GM12878 (cell line): Measurements from ENCODE around the gene FXYD7. TPM values are rescaled to one million over a fixed set of nuclear protein-coding genes. Genes with fewer than 3 reads are reported as not detected.

ENCODE experiments used
- ATAC-seq: fragments of 200-7000 bp; cut with Tn5 transposase; 3 replicates; pipeline ENCODE4 v1.9.1; 2020; ENCODE audit warnings: mild to moderate bottlenecking, moderate library complexity
- BruUV-seq: library from RNA; stranded (reverse); fragments of 400-500 nt; replicated peaks from 2 replicates; lab custom pipeline; 2021; lab: Mats Ljungman, UMichigan
- CTCF ChIA-PET: fragments of 300-600 bp; sonication (Branson Sonifier 250); formaldehyde crosslinking; extraction: SDS; loops from one replicate; lab custom pipeline; 2021; ENCODE audit warnings: inconsistent platforms; lab: Yijun Ruan, JAX
- POLR2A ChIA-PET: fragments of 350-600 bp; formaldehyde crosslinking; extraction: SDS; loops from one replicate; lab custom pipeline; 2021; ENCODE audit warnings: inconsistent platforms; lab: Charles Lee
- RAD21 ChIA-PET: fragments of 300-600 bp; sonication (Branson Sonifier 250); formaldehyde crosslinking; loops from one replicate; lab custom pipeline; 2023; ENCODE audit warnings: antibody characterized with exemption; ENCODE audit not compliant: unreplicated experiment; lab: Charles Lee
- SMC1A ChIA-PET: fragments of 300-600 bp; sonication (Branson Sonifier 250); formaldehyde crosslinking; loops from one replicate; lab custom pipeline; 2023; ENCODE audit not compliant: unreplicated experiment, uncharacterized antibody; lab: Charles Lee
- DNase-seq: peaks from one replicate; pipeline ENCODE4 v3.0.0-alpha.2; 2011; ENCODE audit warnings: low read depth, low spot score
- FAIRE-seq: peaks from 3 replicates; lab custom pipeline; 2011; peaks lifted over from hg19 to GRCh38; lab: Jason Lieb, UNC
- H2AFZ ChIP-seq: 2 replicates; pipeline ENCODE4 v1.6.0; 2011; ENCODE audit warnings: low read depth, low read length, control low read depth; ENCODE audit not compliant: control insufficient read depth
- H3K27ac ChIP-seq: 2 replicates; pipeline ENCODE4 v1.5.1; 2011; ENCODE audit warnings: control low read depth; ENCODE audit not compliant: control insufficient read depth, insufficient read depth
- H3K27me3 ChIP-seq, 2 experiments: replicated peaks in 1 of 2; 2 replicates each; pipeline versions ENCODE4 v1.6.0 to v1.6.1; 2011; ENCODE audit warnings: low read length in 1 of 2; ENCODE audit not compliant: control insufficient read depth in 2 of 2, insufficient read depth in 2 of 2
- H3K36me3 ChIP-seq, 2 experiments: 2 replicates each; pipeline ENCODE4 v1.5.1; 2011; ENCODE audit warnings: low read length in 1 of 2; ENCODE audit not compliant: control insufficient read depth in 2 of 2, insufficient read depth in 2 of 2
- H3K4me1 ChIP-seq: 2 replicates; pipeline ENCODE4 v1.6.1; 2011; ENCODE audit warnings: mild to moderate bottlenecking, low read length, moderate library complexity, mixed read lengths; ENCODE audit not compliant: control insufficient read depth, insufficient read depth
- H3K4me2 ChIP-seq: 2 replicates; pipeline ENCODE4 v1.6.0; 2011; ENCODE audit warnings: control low read depth; ENCODE audit not compliant: control insufficient read depth, insufficient read depth
- H3K4me3 ChIP-seq: fragments of 200-600 bp; sonication (generic); 2 replicates; pipeline ENCODE4 v1.5.1; 2016
- H3K79me2 ChIP-seq: 2 replicates; pipeline ENCODE4 v1.6.0; 2011; ENCODE audit warnings: low read length; ENCODE audit not compliant: control insufficient read depth, insufficient read depth
- H3K9ac ChIP-seq: 2 replicates; pipeline ENCODE4 v1.8.0; 2011; ENCODE audit warnings: low read length, control low read depth, mixed read lengths; ENCODE audit not compliant: control insufficient read depth, insufficient read depth
- H3K9me3 ChIP-seq: replicated peaks from 3 replicates; pipeline ENCODE4 v1.5.1; 2011; ENCODE audit warnings: mild to moderate bottlenecking, low read length; ENCODE audit not compliant: control insufficient read depth, insufficient read depth
- H4K20me1 ChIP-seq: 2 replicates; pipeline ENCODE4 v1.6.0; 2011; ENCODE audit not compliant: control insufficient read depth, insufficient read depth
- BCL11A ChIP-seq: IDR thresholded peaks from 2 replicates; pipeline ENCODE4 v1.6.1; 2011; ENCODE audit warnings: low read depth, low read length
- DPF2 ChIP-seq: fragments of 450-650 bp; IDR thresholded peaks from 2 replicates; pipeline ENCODE4 v1.6.1; 2017; ENCODE audit warnings: mild to moderate bottlenecking
- JUND ChIP-seq: IDR thresholded peaks from 2 replicates; pipeline ENCODE4 v1.6.1; 2012; ENCODE audit warnings: low read depth, mild to moderate bottlenecking, low read length, improper control_type of control experiment, moderate library complexity
- KAT2A ChIP-seq: conservative IDR thresholded peaks from 2 replicates; pipeline ENCODE4 v1.6.1; 2011; ENCODE audit warnings: low read depth, low read length; ENCODE audit not compliant: control insufficient read depth
- MEF2B ChIP-seq: fragments of 450-650 bp; IDR thresholded peaks from 2 replicates; pipeline ENCODE4 v1.6.1; 2018; ENCODE audit warnings: mild to moderate bottlenecking, moderate library complexity; ENCODE audit not compliant: partially characterized antibody, poor library complexity, severe bottlenecking
- NR2C1 ChIP-seq: fragments of 450-650 bp; IDR thresholded peaks from 2 replicates; pipeline ENCODE4 v1.6.1; 2017; ENCODE audit warnings: antibody characterized with exemption, mild to moderate bottlenecking, moderate library complexity
- NR2F1 ChIP-seq: fragments of 450-650 bp; conservative IDR thresholded peaks from 2 replicates; pipeline ENCODE4 v1.6.1; 2017; ENCODE audit warnings: mild to moderate bottlenecking
- NRF1 ChIP-seq: conservative IDR thresholded peaks from 2 replicates; pipeline ENCODE4 v1.6.1; 2011; ENCODE audit warnings: mild to moderate bottlenecking, low read depth, low read length, improper control_type of control experiment
- SIX5 ChIP-seq: IDR thresholded peaks from 2 replicates; pipeline ENCODE4 v1.6.1; 2011; ENCODE audit warnings: mild to moderate bottlenecking, low read depth, low read length, moderate library complexity; ENCODE audit not compliant: severe bottlenecking
- SMAD1 ChIP-seq: fragments of 450-650 bp; IDR thresholded peaks from 2 replicates; pipeline ENCODE4 v1.6.1; 2018; ENCODE audit warnings: mild to moderate bottlenecking, low read depth; ENCODE audit not compliant: partially characterized antibody
- SRF ChIP-seq, 2 experiments: IDR thresholded peaks; 2 replicates each; pipeline ENCODE4 v1.6.1; 2011; ENCODE audit warnings: low read depth in 2 of 2, low read length in 2 of 2, mild to moderate bottlenecking in 1 of 2, moderate library complexity in 1 of 2
- TBL1XR1 ChIP-seq: IDR thresholded peaks from 2 replicates; pipeline ENCODE4 v1.6.1; 2012; ENCODE audit warnings: low read depth, low read length, improper control_type of control experiment
- YY1 ChIP-seq: IDR thresholded peaks from 2 replicates; pipeline ENCODE4 v1.6.1; 2011; ENCODE audit warnings: low read depth, mild to moderate bottlenecking, low read length
- ZNF217 ChIP-seq: fragments of 450-650 bp; IDR thresholded peaks from 2 replicates; pipeline ENCODE4 v1.6.1; 2017; ENCODE audit warnings: antibody characterized with exemption, mild to moderate bottlenecking
- WGBS: methylation state at CpG from one replicate; pipeline ENCODE4 v1.1.6; 2016; ENCODE audit warnings: low lambda C conversion rate; ENCODE audit not compliant: insufficient replicate concordance, insufficient coverage; ENCODE audit errors: missing lambda C conversion rate; 5-methylcytosine and 5-hydroxymethylcytosine counted together
- in situ Hi-C: fragments of 300-500 bp; cut with MboI; formaldehyde crosslinking; loops from 9 replicates; pipeline ENCODE4 v1.14.3; 2018; ENCODE audit warnings: mixed read lengths
- intact Hi-C: fragments of 100-400 bp; cut with micrococcal nuclease; formaldehyde crosslinking; loops from one replicate; pipeline ENCODE4 v1.14.2; 2022; ENCODE audit not compliant: unreplicated experiment
- polyA plus RNA-seq, 11 experiments: library from polyadenylated mRNA; depleted of rRNA in 4 of 11; unstranded in 6 of 11; stranded (reverse) in 5 of 11; fragments of >200 nt; fragmentation: Nextera tagmentation in 4 of 11; fragmentation: Illumina TruSeq in 1 of 11; extraction: Ambion mirVana in 4 of 11; extraction: Trizol in 1 of 11; gene quantifications; 1 replicate in 1 of 11; 2 replicates in 10 of 11; pipeline versions ENCODE4 v1.2.1 to v1.2.3, GENCODE V29; 2011 to 2016; ENCODE audit warnings: inconsistent platforms in 2 of 11, missing spikeins in 2 of 11, low read depth in 1 of 11
- total RNA-seq, 4 experiments: library from RNA; depleted of rRNA in 3 of 4; stranded (reverse); fragments of >200 nt in 3 of 4; fragmentation: Illumina TruSeq in 1 of 4; extraction: Trizol in 1 of 4; gene quantifications; 2 replicates each; pipeline versions ENCODE4 v1.2.1 to v1.2.3, GENCODE V29; 2013 to 2021
- TF ChIP-seq, protein P1 (sequence below): IDR thresholded peaks from 2 replicates; pipeline ENCODE4 v1.6.1; 2012; ENCODE audit warnings: low read depth, low read length, improper control_type of control experiment
- TF ChIP-seq, protein P2 (sequence below): IDR thresholded peaks from 2 replicates; pipeline ENCODE4 v1.6.1; 2011; ENCODE audit warnings: borderline replicate concordance, low read depth, mild to moderate bottlenecking, moderate library complexity, mixed read lengths, low read length; ENCODE audit not compliant: insufficient read depth; ENCODE audit errors: extremely low read length

Gene FXYD7
- total and polyA plus RNA-seq, 10 of the 15 experiments (the other 5 are each of a cell fraction or from before 2014, with no cell fraction given), result 0.07 to 0.28 (median 0.12) TPM; not detected in 7

DNA sequence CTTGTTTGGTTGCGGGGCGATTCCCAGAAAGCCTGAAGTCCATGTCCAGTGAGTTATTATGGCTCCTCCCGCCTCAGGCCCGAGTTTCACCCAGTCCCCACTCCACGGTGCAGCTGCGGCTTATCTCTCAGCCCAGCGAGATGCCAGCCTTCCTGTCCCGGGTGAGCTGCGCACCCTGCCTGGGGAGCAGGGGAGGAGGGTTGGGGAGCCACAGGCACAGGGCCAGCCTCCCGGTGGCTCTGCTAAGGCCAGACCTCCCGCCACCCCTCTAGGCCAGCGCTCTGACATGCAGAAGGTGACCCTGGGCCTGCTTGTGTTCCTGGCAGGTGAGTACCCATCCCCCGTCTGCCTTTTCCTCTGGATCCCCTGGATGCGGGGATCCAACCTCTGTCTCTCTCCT, 24.0 kb upstream of the FXYD7 start:
- ChIA-PET RAD21 (interaction anchor here (0.5 to 1.6 kb wide), 2 partner anchors 11 to 17 kb away, joined by 3 to 6 read pairs; no protein-coding TSS in a partner anchor), SMC1A (interaction anchor here (3.6 kb wide), 1 partner anchor 22 kb away, joined by 10 read pairs; no protein-coding TSS in a partner anchor), CTCF (interaction anchor here (6.4 kb wide), 2 partner anchors 17 to 23 kb away, joined by 34 to 75 read pairs; partner anchors contain the start of genes FXYD7 and LGI4), POLR2A (no interaction called here)
- FAIRE-seq, result no peak
- H2AFZ ChIP-seq, result no peak overlapping the region
- no peaks in the 10 kb centered on the region for H4K20me1 ChIP-seq
- no peak overlapping the region for H3K4me2 ChIP-seq
- in situ Hi-C loops (no loop called here), intact Hi-C loops (no loop called here)
- H3K27ac ChIP-seq, result no peak overlapping the region
- H3K27me3 ChIP-seq, result no peaks in the 10 kb centered on the region
- H3K79me2 ChIP-seq, result no peaks in the 10 kb centered on the region
- peaks cover 9% of the 10 kb centered on the region for H3K4me1 ChIP-seq
- H3K9me3 ChIP-seq, result no peaks in the 10 kb centered on the region
- WGBS, result 37% methylated on average over 13 of the region's 14 CpGs
- no peaks in the 10 kb centered on the region for H3K36me3 ChIP-seq
- no peak for DNase-seq
- TF ChIP-seq TBL1XR1, result no peak
- TF ChIP-seq NR2F1, result no peak
- TF ChIP-seq, all 136 proteins: peak for 0
- Histone ChIP-seq H3K9ac (no peak overlapping the region), H3K4me3 (no peak overlapping the region)
- no peak for ATAC-seq
- no TSS peak for BruUV-seq

DNA sequence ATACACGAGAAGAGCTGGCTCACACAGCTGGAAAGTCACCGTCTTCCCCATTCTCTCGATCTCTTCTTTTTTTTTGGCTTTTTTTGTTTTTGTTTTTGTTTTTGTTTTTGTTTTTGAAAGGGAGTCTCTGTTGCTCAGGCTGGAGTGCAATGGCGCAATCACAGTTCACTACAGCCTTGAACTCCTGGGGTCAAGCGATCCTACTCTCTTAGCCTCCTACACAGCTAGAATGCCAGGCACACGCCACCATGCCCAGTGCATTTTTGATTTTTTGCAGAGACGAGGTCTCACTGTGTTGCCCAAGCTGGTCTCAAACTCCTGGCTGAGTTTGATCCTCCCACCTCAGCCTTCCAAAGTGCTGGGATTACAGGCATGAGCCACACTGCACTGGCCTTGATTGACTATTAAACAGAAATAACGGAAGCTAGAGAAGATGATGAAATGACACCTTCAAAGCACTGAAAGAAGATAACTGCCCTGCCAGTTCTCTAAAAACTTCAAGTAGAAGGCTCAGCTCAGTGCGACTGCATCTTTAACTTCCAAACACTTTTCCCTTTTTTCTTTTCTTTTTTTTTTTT, 23.4 kb upstream of the FXYD7 start:
- no TSS peak for BruUV-seq
- intact Hi-C loops, result no loop called here
- RAD21 ChIA-PET, result interaction anchor here (1.6 kb wide), 1 partner anchor 16 kb away, joined by 6 read pairs; no protein-coding TSS in a partner anchor
- SMC1A ChIA-PET, result no interaction called here
- DNase-seq (no peak), FAIRE-seq (no peak), ATAC-seq (no peak)
- H3K4me2 ChIP-seq, result no peak overlapping the region
- no peaks in the 10 kb centered on the region for H3K79me2 ChIP-seq
- in situ Hi-C loops, result no loop called here
- no peak overlapping the region for H2AFZ ChIP-seq
- no peak overlapping the region for H3K27ac ChIP-seq
- H4K20me1 ChIP-seq, result no peaks in the 10 kb centered on the region
- POLR2A ChIA-PET, result no interaction called here
- no peaks in the 10 kb centered on the region for H3K27me3 ChIP-seq
- no peaks in the 10 kb centered on the region for H3K9me3 ChIP-seq
- H3K4me3 ChIP-seq, result no peak overlapping the region
- CTCF ChIA-PET, result interaction anchor here (6.4 kb wide), 2 partner anchors 16 to 22 kb away, joined by 34 to 75 read pairs; partner anchors contain the start of genes FXYD7 and LGI4
- 61% methylated on average over 9 of the region's 9 CpGs for WGBS
- H3K4me1 ChIP-seq, result peaks cover 14% of the 10 kb centered on the region
- H3K9ac ChIP-seq, result no peak overlapping the region
- no peaks in the 10 kb centered on the region for H3K36me3 ChIP-seq
- TF ChIP-seq YY1, result no peak
- TF ChIP-seq MEF2B, result no peak
- TF ChIP-seq BCL11A, result no peak
- no peak for TF ChIP-seq JUND
- no peak for TF ChIP-seq KAT2A
- TF ChIP-seq, protein P1, sequence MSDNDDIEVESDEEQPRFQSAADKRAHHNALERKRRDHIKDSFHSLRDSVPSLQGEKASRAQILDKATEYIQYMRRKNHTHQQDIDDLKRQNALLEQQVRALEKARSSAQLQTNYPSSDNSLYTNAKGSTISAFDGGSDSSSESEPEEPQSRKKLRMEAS, result no peak
- TF ChIP-seq NR2C1, result no peak
- no peak for TF ChIP-seq DPF2
- no peak for TF ChIP-seq SMAD1
- TF ChIP-seq SRF (IDR thresholded peaks at IDR 0.05; ENCODE audit: low read depth in 2 of 2, low read length in 2 of 2), result no peak
- no peak for TF ChIP-seq SIX5
- TF ChIP-seq, protein P2, sequence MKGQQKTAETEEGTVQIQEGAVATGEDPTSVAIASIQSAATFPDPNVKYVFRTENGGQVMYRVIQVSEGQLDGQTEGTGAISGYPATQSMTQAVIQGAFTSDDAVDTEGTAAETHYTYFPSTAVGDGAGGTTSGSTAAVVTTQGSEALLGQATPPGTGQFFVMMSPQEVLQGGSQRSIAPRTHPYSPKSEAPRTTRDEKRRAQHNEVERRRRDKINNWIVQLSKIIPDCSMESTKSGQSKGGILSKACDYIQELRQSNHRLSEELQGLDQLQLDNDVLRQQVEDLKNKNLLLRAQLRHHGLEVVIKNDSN, result no peak
- no peak for TF ChIP-seq ZNF217
- no peak for TF ChIP-seq NRF1
